Fibroblast of mammary gland (primary cell): ENCODE data around the gene XRCC5.

Source experiments
- DNase-seq: peaks from one replicate; pipeline ENCODE4 v3.0.0-alpha.2; 2010; ENCODE audit warnings: low read depth
- H3K4me3 ChIP-seq: 2 replicates; pipeline ENCODE4 v1.5.1; 2011; ENCODE audit warnings: low read depth, mild to moderate bottlenecking, low read length, moderate library complexity; ENCODE audit not compliant: control insufficient read depth
- TF ChIP-seq, protein P1 (sequence below): conservative IDR thresholded peaks from 2 replicates; pipeline ENCODE4 v1.5.1; 2011; ENCODE audit warnings: low read depth, low read length, inconsistent platforms; ENCODE audit not compliant: control insufficient read depth, insufficient read depth

XRCC5 gene

DNA sequence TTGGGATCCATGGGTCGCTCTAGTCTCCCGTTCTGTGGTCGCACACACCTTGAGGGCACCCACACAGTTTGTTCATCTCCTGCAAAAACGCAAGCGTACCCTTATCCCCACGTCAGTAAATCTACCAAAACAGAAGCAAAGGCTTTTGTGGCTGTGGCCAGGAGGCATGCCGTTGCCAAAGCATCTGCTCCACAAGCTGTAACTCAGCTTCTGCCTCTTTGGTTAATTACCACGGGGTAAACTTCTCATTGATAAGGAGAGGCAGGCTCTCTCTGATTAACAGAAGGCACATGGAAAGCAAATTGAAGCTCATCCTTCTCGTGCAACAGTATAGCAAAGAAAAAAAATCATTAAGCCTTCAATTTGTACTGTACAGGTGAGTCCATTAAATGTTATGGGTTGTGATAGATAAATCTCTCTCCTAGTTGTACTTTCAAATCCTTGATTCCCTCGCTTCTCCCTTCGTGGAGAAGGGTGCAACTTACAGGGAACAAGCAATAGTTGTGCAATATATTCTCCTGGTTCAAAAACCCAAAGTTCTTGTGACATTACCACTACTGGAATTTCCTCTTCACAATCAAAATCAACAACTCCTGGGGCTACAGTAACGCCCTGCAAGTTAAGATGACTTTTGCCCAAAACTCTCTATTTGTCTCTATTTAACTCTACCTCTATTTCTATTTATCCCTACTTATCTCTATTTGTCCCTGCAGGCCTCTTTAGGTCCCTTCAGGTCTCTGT is 37.9 kb upstream of the XRCC5 start:
- TF ChIP-seq, protein P1, sequence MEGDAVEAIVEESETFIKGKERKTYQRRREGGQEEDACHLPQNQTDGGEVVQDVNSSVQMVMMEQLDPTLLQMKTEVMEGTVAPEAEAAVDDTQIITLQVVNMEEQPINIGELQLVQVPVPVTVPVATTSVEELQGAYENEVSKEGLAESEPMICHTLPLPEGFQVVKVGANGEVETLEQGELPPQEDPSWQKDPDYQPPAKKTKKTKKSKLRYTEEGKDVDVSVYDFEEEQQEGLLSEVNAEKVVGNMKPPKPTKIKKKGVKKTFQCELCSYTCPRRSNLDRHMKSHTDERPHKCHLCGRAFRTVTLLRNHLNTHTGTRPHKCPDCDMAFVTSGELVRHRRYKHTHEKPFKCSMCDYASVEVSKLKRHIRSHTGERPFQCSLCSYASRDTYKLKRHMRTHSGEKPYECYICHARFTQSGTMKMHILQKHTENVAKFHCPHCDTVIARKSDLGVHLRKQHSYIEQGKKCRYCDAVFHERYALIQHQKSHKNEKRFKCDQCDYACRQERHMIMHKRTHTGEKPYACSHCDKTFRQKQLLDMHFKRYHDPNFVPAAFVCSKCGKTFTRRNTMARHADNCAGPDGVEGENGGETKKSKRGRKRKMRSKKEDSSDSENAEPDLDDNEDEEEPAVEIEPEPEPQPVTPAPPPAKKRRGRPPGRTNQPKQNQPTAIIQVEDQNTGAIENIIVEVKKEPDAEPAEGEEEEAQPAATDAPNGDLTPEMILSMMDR = no peak
- DNase-seq = no peak
- no peak overlapping the region for H3K4me3 ChIP-seq

DNA sequence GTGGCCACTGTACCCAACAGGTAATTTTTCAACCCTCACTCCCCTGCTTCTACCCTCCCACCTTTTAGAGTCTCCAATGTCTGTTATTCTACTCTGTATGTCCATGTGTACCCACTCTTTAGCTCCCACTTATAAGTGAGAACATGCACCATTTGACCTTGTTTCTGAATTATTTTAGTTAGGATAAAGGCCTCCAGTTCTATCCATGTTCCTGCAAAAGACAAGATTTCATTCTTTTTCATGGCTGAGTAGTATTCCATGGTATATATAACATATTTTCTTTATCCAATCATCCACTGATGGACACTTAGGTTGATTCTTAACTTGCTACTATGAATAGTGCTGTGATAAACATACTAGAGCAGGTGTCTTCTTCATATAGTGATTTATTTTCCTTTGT is 36.7 kb upstream of the XRCC5 start:
- DNase-seq = no peak
- TF ChIP-seq, protein P1 = no peak
- no peak overlapping the region for H3K4me3 ChIP-seq

DNA sequence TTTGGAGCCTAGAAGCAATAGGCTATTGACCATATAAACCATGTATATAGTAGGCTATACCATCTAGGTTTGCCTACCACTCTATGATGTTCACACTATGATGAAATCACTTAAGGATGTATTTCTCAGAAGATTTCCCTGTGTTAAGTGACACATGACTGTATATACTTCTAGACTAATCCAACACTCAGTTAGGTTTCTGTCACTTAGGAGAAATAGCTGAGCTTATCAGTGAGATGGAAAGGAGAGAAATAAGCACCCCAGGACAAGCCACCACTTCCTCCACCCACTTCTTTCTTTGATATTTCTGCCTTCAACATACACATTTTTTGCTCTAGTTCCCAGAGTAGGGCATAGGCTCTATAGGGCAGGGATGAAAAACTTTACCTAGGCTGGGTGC is 35.4 kb upstream of the XRCC5 start:
- TF ChIP-seq, protein P1 = no peak
- no peak for DNase-seq
- H3K4me3 ChIP-seq = no peak overlapping the region

DNA sequence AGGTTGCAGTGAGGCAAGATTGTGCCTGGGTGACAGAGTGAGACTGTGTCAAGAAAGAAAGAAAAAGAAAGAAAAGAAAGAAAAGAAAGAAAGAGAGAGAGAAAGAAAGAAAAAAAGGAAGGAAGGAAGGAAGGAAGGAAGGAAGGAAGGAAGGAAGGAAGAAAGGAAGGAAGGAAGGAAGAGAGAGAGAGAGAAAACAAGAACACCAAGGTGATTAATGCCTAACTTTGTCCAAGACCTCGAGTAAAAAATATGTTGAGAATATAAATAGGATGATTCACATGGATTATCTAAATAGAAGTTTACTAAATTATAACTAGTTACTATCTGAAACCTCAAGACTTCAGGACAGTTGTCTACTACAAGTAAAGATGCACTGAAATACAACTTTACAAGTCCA is 34.8 kb upstream of the XRCC5 start:
- DNase-seq = no peak
- H3K4me3 ChIP-seq = no peak overlapping the region
- TF ChIP-seq, protein P1 = no peak

DNA sequence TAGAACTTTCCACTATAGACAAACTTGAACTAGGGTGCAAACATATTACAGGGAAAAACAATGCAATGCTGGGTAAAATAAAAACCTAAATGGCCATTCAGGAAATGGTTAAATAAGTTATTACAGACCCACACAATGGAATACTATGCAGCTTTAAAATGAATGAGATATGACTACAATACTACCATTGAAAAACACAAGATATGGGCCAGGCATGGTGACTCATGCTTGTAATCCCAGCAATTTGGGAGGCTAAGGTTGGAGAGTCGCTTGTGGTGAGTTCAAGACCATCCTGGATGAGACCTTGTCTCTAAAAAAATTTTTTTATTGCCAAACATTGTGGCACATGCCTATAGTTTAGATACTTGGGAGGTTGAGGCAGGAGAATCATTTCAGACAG is 34.4 kb upstream of the XRCC5 start:
- TF ChIP-seq, protein P1 = no peak
- H3K4me3 ChIP-seq = no peak overlapping the region
- no peak for DNase-seq

DNA sequence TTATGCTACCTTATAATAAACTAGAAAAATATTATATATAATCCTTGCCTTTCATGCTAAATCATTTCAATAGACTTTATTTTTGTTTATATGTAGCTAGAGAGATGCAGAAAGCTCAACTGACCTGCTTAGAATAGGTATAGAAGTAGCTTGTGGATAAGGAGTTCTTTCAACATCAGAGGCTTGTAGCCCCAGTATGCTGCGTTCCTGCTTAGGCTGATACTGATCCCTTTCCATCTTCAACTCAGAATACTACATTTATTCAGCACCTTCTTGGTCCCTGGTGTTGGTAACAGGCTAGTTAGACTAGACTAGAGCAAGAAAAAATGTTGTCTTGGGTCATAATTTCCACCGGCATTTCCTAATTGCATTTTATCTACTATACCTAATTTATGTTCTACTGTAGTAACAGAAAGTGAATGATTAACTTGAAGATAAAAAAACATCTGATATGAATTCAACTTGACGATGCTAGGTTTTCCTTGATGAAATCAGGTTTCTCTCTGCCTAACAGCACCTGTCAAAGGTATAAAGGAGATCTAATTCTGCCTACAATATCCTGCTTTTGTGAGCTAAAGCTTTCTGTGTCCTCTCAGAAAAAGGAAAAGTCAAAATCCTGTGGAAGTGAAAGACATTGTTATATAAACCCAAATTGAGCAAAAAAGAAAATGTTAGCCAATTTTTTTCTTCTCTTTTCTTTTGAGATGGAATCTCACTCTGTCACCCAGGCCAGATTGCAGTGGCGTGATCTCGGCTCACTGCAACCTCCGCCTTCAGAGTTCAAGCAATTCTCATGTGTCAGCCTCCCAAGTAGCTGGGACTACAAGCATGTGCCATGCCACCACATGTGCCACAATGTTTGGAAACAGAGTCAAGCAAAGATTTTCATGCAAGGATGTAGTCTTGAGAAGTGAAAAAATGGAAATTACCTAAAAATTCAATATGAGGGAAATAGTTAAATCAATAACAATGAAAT is 33.4 kb upstream of the XRCC5 start:
- no peak overlapping the region for H3K4me3 ChIP-seq
- DNase-seq = no peak
- TF ChIP-seq, protein P1 = no peak
